ENCODE results near the gene NR2F2.

- TF ChIP-seq CTCF (conservative IDR thresholded peaks at IDR 0.05): no peak
- TF ChIP-seq EZH2 (IDR thresholded peaks at IDR 0.05; ENCODE audit: low read depth): no peak
Observed at GRCh38 chr15:96331945-96332636, 1.6 kb downstream of the NR2F2 start.
